HG02678 (cell line): ENCODE measurements around the gene ID2.
A peak's percentile ranks its signal among the peaks of the same experiment; 100 is the strongest.

Source experiments
- ATAC-seq: cut with Tn5 transposase; IDR thresholded peaks from one replicate; pipeline ENCODE4 v1.9.1; 2021; ENCODE audit warnings: mild to moderate bottlenecking, moderate library complexity; ENCODE audit not compliant: unreplicated experiment

ID2 gene

GRCh38 chr2:8667896-8668512, 13.9 kb upstream of the ID2 start:
- ATAC-seq, result no peak

GRCh38 chr2:8669157-8669817, 12.6 kb upstream of the ID2 start:
- no peak for ATAC-seq

GRCh38 chr2:8670580-8670979, 11.3 kb upstream of the ID2 start:
- no peak for ATAC-seq

- ATAC-seq, result no peak
Observed at GRCh38 chr2:8671176-8671575, 10.7 kb upstream of the ID2 start.

GRCh38 chr2:8671802-8672201, 10.1 kb upstream of the ID2 start:
- no peak for ATAC-seq

- no peak for ATAC-seq
Observed at GRCh38 chr2:8672940-8673339, 8.9 kb upstream of the ID2 start.

- no peak for ATAC-seq
Observed at GRCh38 chr2:8673381-8673780, 8.5 kb upstream of the ID2 start.

GRCh38 chr2:8674420-8675009, 7.3 kb upstream of the ID2 start:
- no peak for ATAC-seq

GRCh38 chr2:8675543-8675942, 6.3 kb upstream of the ID2 start:
- ATAC-seq, result no peak

- no peak for ATAC-seq
Observed at GRCh38 chr2:8676191-8676920, 5.5 kb upstream of the ID2 start.

- no peak for ATAC-seq
Observed at GRCh38 chr2:8676921-8677645, 4.8 kb upstream of the ID2 start.

GRCh38 chr2:8677646-8678592, 3.9 kb upstream of the ID2 start:
- no peak for ATAC-seq

GRCh38 chr2:8678731-8679566, 2.9 kb upstream of the ID2 start:
- peak; percentile 60 for ATAC-seq

GRCh38 chr2:8679567-8679826, 2.4 kb upstream of the ID2 start:
- ATAC-seq, result no peak

- no peak for ATAC-seq
Observed at GRCh38 chr2:8679827-8680731, 1.8 kb upstream of the ID2 start.

GRCh38 chr2:8680822-8681760, 765 bp upstream of the ID2 start:
- ATAC-seq, result no peak
